Measurements from ENCODE around the gene RPS6KB1.
"Not testable (repeated sequence)": the region's sequence is repeated elsewhere in the genome, so short reads cannot be mapped to it uniquely, and the experiment has no call there.

- TF ChIP-seq GABPA (IDR thresholded peaks at IDR 0.05; ENCODE audit: low read depth); CTCF (IDR thresholded peaks at IDR 0.05; ENCODE audit: insufficient read depth, low read length); POLR2AphosphoS5 (IDR thresholded peaks at IDR 0.05; ENCODE audit: low read depth); SPI1 (IDR thresholded peaks at IDR 0.05; ENCODE audit: borderline replicate concordance, low read depth): not testable (repeated sequence)
- TF ChIP-seq, protein P1, sequence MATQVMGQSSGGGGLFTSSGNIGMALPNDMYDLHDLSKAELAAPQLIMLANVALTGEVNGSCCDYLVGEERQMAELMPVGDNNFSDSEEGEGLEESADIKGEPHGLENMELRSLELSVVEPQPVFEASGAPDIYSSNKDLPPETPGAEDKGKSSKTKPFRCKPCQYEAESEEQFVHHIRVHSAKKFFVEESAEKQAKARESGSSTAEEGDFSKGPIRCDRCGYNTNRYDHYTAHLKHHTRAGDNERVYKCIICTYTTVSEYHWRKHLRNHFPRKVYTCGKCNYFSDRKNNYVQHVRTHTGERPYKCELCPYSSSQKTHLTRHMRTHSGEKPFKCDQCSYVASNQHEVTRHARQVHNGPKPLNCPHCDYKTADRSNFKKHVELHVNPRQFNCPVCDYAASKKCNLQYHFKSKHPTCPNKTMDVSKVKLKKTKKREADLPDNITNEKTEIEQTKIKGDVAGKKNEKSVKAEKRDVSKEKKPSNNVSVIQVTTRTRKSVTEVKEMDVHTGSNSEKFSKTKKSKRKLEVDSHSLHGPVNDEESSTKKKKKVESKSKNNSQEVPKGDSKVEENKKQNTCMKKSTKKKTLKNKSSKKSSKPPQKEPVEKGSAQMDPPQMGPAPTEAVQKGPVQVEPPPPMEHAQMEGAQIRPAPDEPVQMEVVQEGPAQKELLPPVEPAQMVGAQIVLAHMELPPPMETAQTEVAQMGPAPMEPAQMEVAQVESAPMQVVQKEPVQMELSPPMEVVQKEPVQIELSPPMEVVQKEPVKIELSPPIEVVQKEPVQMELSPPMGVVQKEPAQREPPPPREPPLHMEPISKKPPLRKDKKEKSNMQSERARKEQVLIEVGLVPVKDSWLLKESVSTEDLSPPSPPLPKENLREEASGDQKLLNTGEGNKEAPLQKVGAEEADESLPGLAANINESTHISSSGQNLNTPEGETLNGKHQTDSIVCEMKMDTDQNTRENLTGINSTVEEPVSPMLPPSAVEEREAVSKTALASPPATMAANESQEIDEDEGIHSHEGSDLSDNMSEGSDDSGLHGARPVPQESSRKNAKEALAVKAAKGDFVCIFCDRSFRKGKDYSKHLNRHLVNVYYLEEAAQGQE (IDR thresholded peaks at IDR 0.05; ENCODE audit: insufficient replicate concordance, low read depth), result not testable (repeated sequence)
Observed at GRCh38 chr17:59973483-59973882, 80.6 kb downstream of the RPS6KB1 start.
